Tibial nerve (tissue), 4 donors: Measurements from ENCODE around the gene PDE2A. TPM values are rescaled to one million over a fixed set of nuclear protein-coding genes. Genes with fewer than 3 reads are reported as not detected.

ENCODE experiments used
- DNase-seq, 2 donors: peaks; one replicate each; pipeline ENCODE4 v3.0.0-alpha.2; 2019; ENCODE audit warnings: low spot score in 2 of 2
- H3K27ac ChIP-seq, 4 donors: fragments of 200-600 bp; sonication (generic) in 3 of 4; one replicate each; pipeline ENCODE4 v1.5.1; 2017 to 2019; ENCODE audit warnings: mild to moderate bottlenecking in 1 of 4
- H3K27me3 ChIP-seq, 2 donors: fragments of 200-600 bp; sonication (generic) in 1 of 2; one replicate each; pipeline versions ENCODE4 v1.5.1 to v1.6.0; 2017 to 2019
- H3K36me3 ChIP-seq, 3 donors: fragments of 200-600 bp; sonication (generic); one replicate each; pipeline ENCODE4 v1.5.1; 2018 to 2019
- H3K4me1 ChIP-seq, 4 donors: fragments of 200-600 bp; sonication (generic) in 3 of 4; one replicate each; pipeline ENCODE4 v1.5.1; 2017 to 2019
- H3K4me3 ChIP-seq, 4 donors: fragments of 200-600 bp; sonication (generic) in 3 of 4; one replicate each; pipeline ENCODE4 v1.5.1; 2017 to 2019; ENCODE audit warnings: mild to moderate bottlenecking in 1 of 4, moderate library complexity in 1 of 4
- H3K9me3 ChIP-seq, 4 donors: fragments of 200-600 bp; sonication (generic) in 3 of 4; one replicate each; pipeline ENCODE4 v1.5.1; 2017 to 2019
- CTCF ChIP-seq, 5 experiments: fragments of 200-600 bp in 3 of 5; fragments of 450-650 bp in 2 of 5; sonication (generic) in 3 of 5; IDR thresholded peaks; one replicate each; pipeline ENCODE4 v1.5.1; 2016 to 2019; ENCODE audit warnings: antibody characterized with exemption in 5 of 5, mild to moderate bottlenecking in 3 of 5, moderate library complexity in 2 of 5
- EP300 ChIP-seq, 2 donors: sonication (generic); formaldehyde crosslinking; IDR thresholded peaks; one replicate each; pipeline ENCODE4 v1.6.1; 2017; ENCODE audit warnings: antibody characterized with exemption in 2 of 2, mild to moderate bottlenecking in 1 of 2
- POLR2A ChIP-seq, 2 donors: fragments of 450-650 bp; IDR thresholded peaks; one replicate each; pipeline ENCODE4 v1.6.1; 2017; ENCODE audit warnings: antibody characterized with exemption in 2 of 2, mild to moderate bottlenecking in 2 of 2, moderate library complexity in 2 of 2
- WGBS, 2 donors: methylation state at CpG; one replicate each; pipeline ENCODE4 v1.1.5; 2018; 5-methylcytosine and 5-hydroxymethylcytosine counted together
- total RNA-seq, 4 donors: library from RNA; depleted of rRNA; stranded (reverse); fragments of >200 nt; gene quantifications; one replicate each; pipeline ENCODE4 v1.1.0, GENCODE V29; 2016

PDE2A gene
- 10 to 100 TPM; 30.3 to 75.7 (median 43.1) TPM for total RNA-seq

GRCh38 chr11:72673943-72674828 is at the start of gene PDE2A:
TSS of gene PDE2A (minus strand) at chr11:72674422. CDS start at chr11:72674207, 215 bp downstream.
- no peak within 1 kb of the TSS for H3K4me3 ChIP-seq
- H3K27me3 ChIP-seq: peaks cover 2 to 99% of the 10 kb centered on the region in 2 donors
- 6% methylated on average over 17 to 21 of the region's 21 CpGs for WGBS, 2 donors
- peaks cover 0 to 10% (median 2%) of the 10 kb centered on the region in 4 donors for H3K4me1 ChIP-seq
- no peak for DNase-seq
- no peaks in the 10 kb centered on the region for H3K36me3 ChIP-seq
- H3K9me3 ChIP-seq: no peaks in the 10 kb centered on the region
- H3K27ac ChIP-seq: no peak within 1 kb of the TSS
- TF ChIP-seq POLR2A (IDR thresholded peaks at IDR 0.05) (no peak), CTCF (IDR thresholded peaks at IDR 0.05) (no peak), EP300 (IDR thresholded peaks at IDR 0.05) (no peak)

GRCh38 chr11:72723508-72723907 is 49.3 kb upstream of the PDE2A start:
- 63 to 65% methylated on average over 9 of the region's 9 CpGs for WGBS, 2 donors
- TF ChIP-seq EP300 (IDR thresholded peaks at IDR 0.05) (no peak), POLR2A (IDR thresholded peaks at IDR 0.05) (no peak), CTCF (IDR thresholded peaks at IDR 0.05) (no peak)
- DNase-seq: no peak
- Histone ChIP-seq H3K36me3 (peaks cover 0 to 20% (median 0%) of the 10 kb centered on the region in 3 donors), H3K4me1 (peaks cover 0 to 87% (median 42%) of the 10 kb centered on the region in 4 donors), H3K9me3 (no peaks in the 10 kb centered on the region), H3K27me3 (no peaks in the 10 kb centered on the region), H3K4me3 (no peak overlapping the region), H3K27ac (peak overlapping the region in 3 of 4 donors; percentile 45 to 89 (median 82))

GRCh38 chr11:72722050-72722748 is 48.0 kb upstream of the PDE2A start:
- peaks cover 0 to 27% (median 0%) of the 10 kb centered on the region in 3 donors for H3K36me3 ChIP-seq
- no peaks in the 10 kb centered on the region for H3K27me3 ChIP-seq
- peaks cover 0 to 93% (median 42%) of the 10 kb centered on the region in 4 donors for H3K4me1 ChIP-seq
- H3K4me3 ChIP-seq: peak overlapping the region; percentile 41 to 66 (median 57)
- TF ChIP-seq POLR2A (IDR thresholded peaks at IDR 0.05) (peak in 1 of 2 donors; percentile 51), CTCF (IDR thresholded peaks at IDR 0.05) (peak in 2 of 5 experiments; percentile 16 to 19), EP300 (IDR thresholded peaks at IDR 0.05) (peak in 1 of 2 donors; percentile 79)
- 0 to 1% methylated on average over 9 to 10 of the region's 10 CpGs for WGBS, 2 donors
- peak; percentile 77 to 88 for DNase-seq
- H3K27ac ChIP-seq: peak overlapping the region; percentile 72 to 91 (median 86)
- H3K9me3 ChIP-seq: no peaks in the 10 kb centered on the region

- Histone ChIP-seq H3K36me3 (peaks cover 0 to 28% (median 0%) of the 10 kb centered on the region in 3 donors), H3K27ac (peak overlapping the region; percentile 72 to 91 (median 86)), H3K9me3 (no peaks in the 10 kb centered on the region), H3K27me3 (no peaks in the 10 kb centered on the region), H3K4me1 (peaks cover 0 to 97% (median 42%) of the 10 kb centered on the region in 4 donors), H3K4me3 (peak overlapping the region; percentile 41 to 66 (median 57))
- 16 to 28% methylated on average over 13 of the region's 13 CpGs for WGBS, 2 donors
- no peak for TF ChIP-seq POLR2A (IDR thresholded peaks at IDR 0.05)
- TF ChIP-seq CTCF (IDR thresholded peaks at IDR 0.05): no peak
- no peak for TF ChIP-seq EP300 (IDR thresholded peaks at IDR 0.05)
- DNase-seq: no peak
Measured at GRCh38 chr11:72721689-72722049, 47.4 kb upstream of the PDE2A start.
